K562 treated with DMSO at 1 percent for 4 hours (cell line): ENCODE measurements around the gene ZNF284. TPM values are rescaled to one million over a fixed set of nuclear protein-coding genes. Genes with fewer than 3 reads are reported as not detected.

Experiments used
- total RNA-seq: library from RNA; unstranded; fragments of 300-600 nt; gene quantifications from 2 replicates; pipeline ENCODE4 v1.2.3, GENCODE V29; 2022; ENCODE audit not compliant: insufficient read depth

The ZNF284 gene
- 0.38 TPM in 1 of 2 replicates, not detected in the other for total RNA-seq

DNA sequence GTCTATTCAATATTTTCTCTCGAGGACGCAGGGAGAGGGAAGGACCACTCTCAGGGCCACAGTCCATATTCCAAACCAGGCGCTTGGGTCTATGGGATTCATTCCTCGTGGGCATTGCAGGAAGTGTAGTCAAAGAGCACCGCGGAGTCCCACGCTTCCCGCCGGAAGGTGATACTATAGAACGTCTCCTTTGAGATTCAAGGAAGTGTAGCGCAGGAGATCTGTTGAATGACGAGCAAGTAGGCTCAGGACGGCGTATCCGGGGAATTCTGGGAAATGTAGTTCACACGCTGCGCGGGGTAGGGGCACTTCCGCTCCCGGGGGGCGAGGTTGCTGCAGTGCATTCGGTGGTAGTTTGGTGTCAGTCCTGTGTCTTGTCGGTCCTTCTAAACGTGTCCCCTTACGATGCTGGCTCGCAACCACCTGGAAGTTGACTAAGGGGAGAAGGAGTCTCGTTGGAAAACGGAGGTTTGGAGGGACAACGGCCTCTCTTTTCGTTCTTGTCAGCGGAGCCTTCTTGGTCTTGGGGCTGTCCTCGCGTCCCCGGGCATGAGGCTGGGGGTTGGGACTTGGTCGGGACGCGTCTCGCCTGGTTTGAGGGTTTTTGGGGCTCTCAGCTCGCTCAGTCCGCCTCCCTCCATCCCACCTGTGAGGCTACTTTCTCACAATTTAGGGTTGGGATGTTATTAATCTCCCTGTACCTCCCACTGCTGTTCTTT is at the start of gene ZNF284:
TSS of gene ZNF284 (plus strand) at position 336 of the 719 bp plus-strand sequence. CDS start 4,231 bp downstream, outside the sequence.

DNA sequence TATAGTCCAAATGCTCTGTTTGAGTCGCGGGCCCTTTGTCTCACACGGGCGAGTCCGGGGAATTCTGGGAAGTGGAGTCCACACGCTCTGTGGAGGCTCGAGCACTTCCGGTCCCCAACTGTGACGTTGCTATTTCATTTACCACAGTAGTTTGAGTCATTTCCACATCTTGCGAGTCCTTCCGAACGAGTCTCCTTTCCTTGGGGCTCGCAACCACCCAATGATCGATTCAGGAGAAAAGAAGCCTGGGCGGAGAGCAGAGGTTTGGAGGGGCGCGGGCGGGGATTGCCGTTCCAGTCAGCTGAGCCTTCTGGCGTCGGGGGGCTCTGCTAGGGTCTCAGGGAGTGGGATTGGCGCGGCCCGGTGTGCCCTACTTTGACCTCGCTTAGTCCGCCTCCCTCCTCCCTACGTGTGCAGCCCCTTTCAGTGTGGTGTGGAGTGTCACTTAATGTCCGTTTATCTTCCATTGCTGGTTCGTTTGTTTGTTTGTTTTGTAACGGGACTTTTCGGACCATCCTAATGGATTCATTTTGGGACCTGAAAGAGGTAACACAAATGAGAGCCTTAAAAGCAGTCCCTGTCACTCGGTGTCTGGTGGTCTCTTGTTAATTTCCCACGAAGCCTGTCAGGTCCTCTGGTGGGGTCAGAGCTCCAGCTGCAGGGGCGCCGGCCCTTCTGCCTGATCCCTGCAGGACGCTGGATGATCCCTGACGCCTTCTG is 46.6 kb upstream of the ZNF284 start, which contains the start of gene ZNF222:
TSS of gene ZNF222 (plus strand) at position 163 of the 720 bp plus-strand sequence. CDS start at position 221, 58 bp downstream.

DNA sequence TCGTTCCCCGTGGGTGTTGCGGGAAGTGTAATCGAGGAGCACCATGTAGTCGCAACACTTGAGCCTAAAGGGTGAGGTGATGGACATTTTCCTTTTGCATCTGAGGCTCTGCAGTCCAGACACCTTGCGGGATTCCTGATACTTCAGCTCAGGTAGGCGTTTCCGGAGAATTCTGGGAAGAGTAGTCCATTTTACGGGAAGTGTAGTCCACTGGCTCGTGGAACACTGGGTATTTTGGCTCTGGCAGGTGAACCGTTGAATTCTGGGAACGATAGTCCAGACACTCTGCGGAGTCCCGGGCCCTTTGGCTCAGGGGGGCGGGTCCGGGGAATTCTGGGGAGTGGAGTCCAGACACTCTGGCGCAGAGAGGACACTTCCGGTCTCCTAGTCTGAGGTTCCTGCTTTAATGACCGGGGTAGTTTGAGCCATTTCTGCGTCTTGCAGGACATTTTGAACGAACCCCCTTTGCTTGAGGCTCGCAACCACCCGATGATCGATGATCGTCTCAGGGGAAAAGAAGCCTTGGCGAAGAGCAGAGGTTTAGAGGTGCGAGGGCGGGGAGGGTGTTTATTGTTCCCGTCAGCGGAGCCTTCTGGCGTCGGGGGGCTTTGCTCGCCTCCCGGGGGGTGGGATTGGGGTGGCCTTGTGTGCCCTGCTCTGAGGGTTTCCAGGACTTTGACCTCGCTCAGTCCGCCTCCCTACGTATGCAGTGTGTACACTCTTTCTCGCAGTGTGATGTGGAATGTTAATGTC is 20.1 kb upstream of the ZNF284 start, which contains the start of gene ZNF223:
TSS of gene ZNF223 (plus strand) at position 387 of the 753 bp plus-strand sequence. CDS start 3,141 bp downstream, outside the sequence.

DNA sequence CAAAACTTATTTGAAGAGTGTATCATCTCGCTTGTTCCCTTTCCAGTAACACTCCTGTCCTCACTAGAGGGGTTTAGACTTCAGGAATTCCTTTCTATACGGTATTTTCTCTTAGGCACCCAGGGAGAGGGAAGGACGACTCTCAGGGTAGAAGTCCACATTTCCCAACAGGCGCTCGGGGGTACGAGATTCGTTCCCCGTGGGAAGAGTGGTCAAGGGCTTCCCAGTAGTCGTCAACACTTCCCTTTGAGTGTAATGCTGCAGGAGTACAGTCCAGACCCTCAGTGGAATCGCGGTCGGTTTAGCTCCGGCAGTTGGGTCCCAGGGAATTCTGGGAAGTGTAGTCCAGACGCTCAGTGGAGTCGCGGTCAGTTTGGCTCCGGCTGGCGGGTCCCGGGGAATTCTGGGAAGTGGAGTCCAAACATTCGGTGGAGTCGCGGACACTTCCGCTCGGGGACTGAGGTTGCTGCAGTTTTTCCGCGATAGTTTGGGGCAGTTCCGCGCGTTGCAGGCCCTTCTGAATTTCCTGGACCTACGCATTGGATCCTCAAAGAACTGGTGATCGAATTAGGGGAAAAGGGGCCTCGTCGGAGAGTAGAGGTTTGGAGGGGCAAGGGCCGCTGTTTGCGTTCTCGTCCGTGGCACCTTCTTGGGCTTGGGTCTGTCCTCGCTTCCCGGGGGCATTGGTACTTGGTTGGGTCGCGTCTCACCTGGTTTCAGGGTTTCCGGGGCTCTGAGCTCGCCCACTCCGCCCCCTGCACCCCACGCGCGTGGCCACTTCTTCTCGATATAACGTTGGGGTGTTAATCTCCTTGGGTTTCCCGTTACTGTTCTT is 22.2 kb downstream of the ZNF284 start, which contains the start of gene ZNF224:
TSS of gene ZNF224 (plus strand) at position 431 of the 835 bp plus-strand sequence. CDS start 3,513 bp downstream, outside the sequence.

DNA sequence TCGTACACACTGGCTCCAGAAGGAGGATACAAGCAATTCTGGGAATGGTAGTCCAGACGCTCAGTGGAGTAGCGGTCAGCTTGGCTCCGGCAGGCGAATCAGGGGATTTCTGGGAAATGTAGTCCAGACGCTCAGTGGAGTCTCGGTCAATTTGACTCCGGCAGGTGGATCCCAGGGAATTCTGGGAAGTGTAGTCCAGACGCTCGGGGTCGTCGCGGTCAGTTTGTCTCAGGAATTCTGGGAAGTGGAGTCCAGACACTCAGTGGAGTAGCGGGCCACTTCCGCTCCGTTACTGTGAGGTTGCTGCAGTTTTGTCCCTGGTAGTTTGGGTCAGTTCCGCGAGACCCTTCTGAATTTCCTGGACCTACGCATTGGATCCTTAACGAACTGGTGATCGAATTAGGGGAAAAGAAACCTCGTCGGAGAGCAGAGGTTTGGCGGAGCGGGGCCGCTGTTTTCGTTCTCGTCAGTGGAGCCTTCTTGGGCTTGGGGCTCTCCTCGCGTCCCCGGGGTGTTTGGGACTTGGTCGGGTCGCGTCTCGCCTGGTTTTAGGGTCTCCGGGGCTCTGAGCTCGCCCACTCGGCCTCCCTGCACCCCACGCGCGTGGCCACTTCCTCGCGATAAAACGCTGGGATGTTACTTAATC is 41.3 kb downstream of the ZNF284 start, which contains the start of gene ZNF225:
TSS of gene ZNF225 (plus strand) at position 262 of the 646 bp plus-strand sequence. CDS start 2,429 bp downstream, outside the sequence.

Other genes starting within 250 kb of the ZNF284 start
- 4.4 and 9.7 TPM in 2 replicates for gene ZNF283, start 244.8 kb upstream of the ZNF284 start, total RNA-seq
- 0.73 and 1.1 TPM in 2 replicates for gene ZNF404, start 188.2 kb upstream of the ZNF284 start, total RNA-seq
- 4.4 and 4.9 TPM in 2 replicates for gene ZNF45, start 136.9 kb upstream of the ZNF284 start, total RNA-seq
- gene ZNF221, start 120.9 kb upstream of the ZNF284 start, total RNA-seq, result 0.51 TPM in 1 of 2 replicates, not detected in the other
- gene ZNF155, start 88.0 kb upstream of the ZNF284 start, total RNA-seq, result 1.1 and 7.3 TPM in 2 replicates
- 1.2 and 1.8 TPM in 2 replicates for gene ZNF230, start 69.2 kb upstream of the ZNF284 start, total RNA-seq
- gene ZNF222, start 46.8 kb upstream of the ZNF284 start, total RNA-seq, result 3.5 and 5.5 TPM in 2 replicates
- gene ZNF223, start 20.1 kb upstream of the ZNF284 start, total RNA-seq, result 2.8 and 4.3 TPM in 2 replicates
- gene ZNF224, start 22.2 kb downstream of the ZNF284 start, total RNA-seq, result 2.6 and 7.1 TPM in 2 replicates
- gene ZNF225, start 41.2 kb downstream of the ZNF284 start, total RNA-seq, result 1.5 and 2.4 TPM in 2 replicates
- 0.73 and 1.3 TPM in 2 replicates for gene ZNF234, start 69.4 kb downstream of the ZNF284 start, total RNA-seq
- 4.5 and 11.6 TPM in 2 replicates for gene ZNF226, start 92.9 kb downstream of the ZNF284 start, total RNA-seq
- 4.1 and 6.1 TPM in 2 replicates for gene ZNF227, start 140.4 kb downstream of the ZNF284 start, total RNA-seq
- gene ZNF233, start 187.7 kb downstream of the ZNF284 start, total RNA-seq, result not detected in 2 replicates
- 0.51 and 1.6 TPM in 2 replicates for gene ZNF235, start 232.9 kb downstream of the ZNF284 start, total RNA-seq